HepG2 (cell line): ENCODE results near the gene NID1. TPM values are rescaled to one million over a fixed set of nuclear protein-coding genes. Genes with fewer than 3 reads are reported as not detected.

ENCODE experiments used
- AGO1 ChIP-seq: fragments of 200-400 bp; formaldehyde crosslinking; IDR thresholded peaks from 2 replicates; pipeline ENCODE4 v1.6.1; 2017; ENCODE audit warnings: mild to moderate bottlenecking, low read depth, low read length, moderate library complexity; ENCODE audit not compliant: poor library complexity, severe bottlenecking
- ETV6 ChIP-seq: sonication (generic); formaldehyde crosslinking; conservative IDR thresholded peaks from 2 replicates; pipeline ENCODE4 v1.4.0; 2020; ENCODE audit warnings: missing genetic modification reagents
- MAFF ChIP-seq: IDR thresholded peaks from 2 replicates; pipeline ENCODE4 v1.6.1; 2011; ENCODE audit warnings: low read depth, low read length, improper control_type of control experiment
- MIER2 ChIP-seq: IDR thresholded peaks from 2 replicates; pipeline ENCODE4 v1.6.1; 2016; ENCODE audit warnings: missing biosample characterization, missing genetic modification reagents
- NCOA2 ChIP-seq: sonication (generic); formaldehyde crosslinking; IDR thresholded peaks from 2 replicates; pipeline ENCODE4 v1.8.0; 2022; ENCODE audit warnings: inconsistent platforms
- NCOA5 ChIP-seq: sonication (generic); formaldehyde crosslinking; IDR thresholded peaks from 2 replicates; pipeline ENCODE4 v1.4.0; 2020; ENCODE audit warnings: missing genetic modification reagents
- ONECUT2 ChIP-seq: sonication (generic); formaldehyde crosslinking; IDR thresholded peaks from 2 replicates; pipeline ENCODE4 v1.4.0; 2020; ENCODE audit warnings: missing genetic modification reagents
- RELA ChIP-seq: sonication (generic); formaldehyde crosslinking; IDR thresholded peaks from 2 replicates; pipeline ENCODE4 v1.4.0; 2020; ENCODE audit warnings: missing genetic modification reagents
- STAT5B ChIP-seq: sonication (generic); formaldehyde crosslinking; IDR thresholded peaks from 2 replicates; pipeline ENCODE4 v1.4.0; 2020; ENCODE audit warnings: missing genetic modification reagents
- ZNF496 ChIP-seq: sonication (generic); formaldehyde crosslinking; IDR thresholded peaks from 2 replicates; pipeline ENCODE4 v1.8.1; 2023; ENCODE audit warnings: mild to moderate bottlenecking, moderate library complexity, missing genetic modification reagents; ENCODE audit not compliant: insufficient replicate concordance
- ZNF567 ChIP-seq: sonication (generic); formaldehyde crosslinking; IDR thresholded peaks from 2 replicates; pipeline ENCODE4 v1.8.1; 2023; ENCODE audit warnings: mild to moderate bottlenecking, missing genetic modification reagents, borderline replicate concordance
- ZNF713 ChIP-seq: sonication (generic); formaldehyde crosslinking; IDR thresholded peaks from 2 replicates; pipeline ENCODE4 v1.4.0; 2020; ENCODE audit warnings: mild to moderate bottlenecking, missing genetic modification reagents
- ZSCAN9 ChIP-seq: IDR thresholded peaks from 2 replicates; pipeline ENCODE4 v1.6.1; 2016; ENCODE audit warnings: borderline replicate concordance
- polyA plus RNA-seq, 8 experiments: library from polyadenylated mRNA; depleted of rRNA in 3 of 8; stranded (reverse) in 7 of 8; unstranded in 1 of 8; fragments of >200 nt; fragmentation: Illumina TruSeq in 4 of 8; extraction: Trizol in 4 of 8; gene quantifications; 2 replicates each; pipeline versions ENCODE4 v1.2.1 to v1.2.3, GENCODE V29; 2011 to 2016; ENCODE audit warnings: low read depth in 4 of 8, missing spikeins in 1 of 8, mixed read lengths in 1 of 8; ENCODE audit not compliant: insufficient read depth in 1 of 8
- total RNA-seq, 5 experiments: library from RNA; depleted of rRNA; stranded (reverse); fragments of >200 nt; fragmentation: Illumina TruSeq; extraction: Trizol; gene quantifications; 2 replicates each; pipeline ENCODE4 v1.2.3, GENCODE V29; 2016; ENCODE audit warnings: low read depth in 1 of 5
- TF ChIP-seq, protein P1 (sequence below), 2 experiments: sonication (generic) in 1 of 2; formaldehyde crosslinking in 1 of 2; IDR thresholded peaks; 2 replicates each; pipeline versions ENCODE4 v1.4.0 to v1.6.1; 2016 to 2020; ENCODE audit warnings: borderline replicate concordance in 1 of 2, low read depth in 1 of 2, mild to moderate bottlenecking in 1 of 2, missing genetic modification reagents in 1 of 2
- TF ChIP-seq, protein P2 (sequence below): sonication (generic); formaldehyde crosslinking; IDR thresholded peaks from 2 replicates; pipeline ENCODE4 v1.4.0; 2020; ENCODE audit warnings: missing genetic modification reagents, borderline replicate concordance
- TF ChIP-seq, protein P3 (sequence below): sonication (generic); formaldehyde crosslinking; IDR thresholded peaks from 2 replicates; pipeline ENCODE4 v1.4.0; 2020; ENCODE audit warnings: missing genetic modification reagents, mild to moderate bottlenecking, borderline replicate concordance
- TF ChIP-seq, protein P4 (sequence below): IDR thresholded peaks from 2 replicates; pipeline ENCODE4 v1.6.1; 2016; ENCODE audit warnings: missing compliant biosample characterization, missing genetic modification reagents, borderline replicate concordance

Gene NID1
- total and polyA plus RNA-seq, 2 of the 13 experiments (the other 11 are each of a cell fraction or from before 2014, with no cell fraction given) = 50.2 to 56.1 TPM

DNA sequence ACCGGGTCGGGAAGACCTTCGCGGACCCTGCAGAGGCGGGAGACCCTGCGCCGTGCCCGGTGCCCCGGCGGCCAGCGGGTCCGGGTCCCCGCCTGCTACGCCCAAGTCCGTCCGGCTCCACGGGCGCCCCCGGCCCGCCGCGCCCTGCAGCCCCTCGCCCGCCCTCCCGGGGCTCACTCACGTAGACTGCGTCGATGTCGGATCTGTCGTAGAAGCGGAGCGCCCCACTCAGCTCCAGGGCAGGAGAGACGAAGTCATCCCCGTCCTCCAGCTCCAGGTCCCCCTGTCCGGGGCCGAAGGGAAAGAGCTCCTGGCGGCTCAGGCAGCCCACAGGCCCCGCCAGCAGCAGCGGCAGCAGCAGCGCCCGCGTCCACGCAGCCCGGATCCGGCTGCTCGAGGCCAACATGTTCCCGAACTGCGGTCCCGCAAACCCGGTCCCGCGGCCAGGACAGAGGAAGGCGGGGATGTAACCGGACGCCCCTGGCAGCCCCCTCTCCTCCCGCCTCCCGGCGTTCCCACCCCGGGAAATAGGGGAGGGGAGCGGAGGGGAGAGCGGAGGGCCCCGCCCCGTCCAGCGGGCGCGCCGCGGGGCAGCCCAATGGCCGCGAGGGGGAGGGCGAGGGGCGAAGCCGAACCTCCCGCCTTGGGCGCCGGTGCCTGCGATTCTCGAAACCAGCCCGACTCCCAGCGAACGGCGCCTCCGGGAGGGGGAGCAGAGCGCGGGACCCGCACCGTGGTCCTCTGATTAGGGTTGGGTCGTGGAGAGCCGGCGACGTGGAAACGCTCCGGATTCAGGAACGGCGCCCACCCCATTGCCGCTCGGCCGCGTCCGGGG lies at the start of gene NID1 (continued):
- TF ChIP-seq ETV6 (CRISPR knock-in tag) (peak; percentile 26; the same call in 1 of the 2 replicates), ZNF496 (no peak), ZSCAN9 (CRISPR knock-in tag) (0 out of 2 replicates have a peak, but pooled peaks have one; percentile 43), RELA (CRISPR knock-in tag) (no peak), ZNF567 (no peak), NCOA2 (CRISPR knock-in tag) (no peak), MIER2 (CRISPR knock-in tag) (no peak), STAT5B (CRISPR knock-in tag) (no peak), ONECUT2 (CRISPR knock-in tag) (no peak), AGO1 (no peak), MAFF (no peak), NCOA5 (CRISPR knock-in tag) (no peak), ZNF713 (no peak)
- TF ChIP-seq, protein P1, sequence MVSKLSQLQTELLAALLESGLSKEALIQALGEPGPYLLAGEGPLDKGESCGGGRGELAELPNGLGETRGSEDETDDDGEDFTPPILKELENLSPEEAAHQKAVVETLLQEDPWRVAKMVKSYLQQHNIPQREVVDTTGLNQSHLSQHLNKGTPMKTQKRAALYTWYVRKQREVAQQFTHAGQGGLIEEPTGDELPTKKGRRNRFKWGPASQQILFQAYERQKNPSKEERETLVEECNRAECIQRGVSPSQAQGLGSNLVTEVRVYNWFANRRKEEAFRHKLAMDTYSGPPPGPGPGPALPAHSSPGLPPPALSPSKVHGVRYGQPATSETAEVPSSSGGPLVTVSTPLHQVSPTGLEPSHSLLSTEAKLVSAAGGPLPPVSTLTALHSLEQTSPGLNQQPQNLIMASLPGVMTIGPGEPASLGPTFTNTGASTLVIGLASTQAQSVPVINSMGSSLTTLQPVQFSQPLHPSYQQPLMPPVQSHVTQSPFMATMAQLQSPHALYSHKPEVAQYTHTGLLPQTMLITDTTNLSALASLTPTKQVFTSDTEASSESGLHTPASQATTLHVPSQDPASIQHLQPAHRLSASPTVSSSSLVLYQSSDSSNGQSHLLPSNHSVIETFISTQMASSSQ (IDR thresholded peaks at IDR 0.05; ENCODE audit: low read depth) = no peak
- TF ChIP-seq, protein P1 (CRISPR knock-in tag; IDR thresholded peaks at IDR 0.05; ENCODE audit: borderline replicate concordance) = no peak
- TF ChIP-seq, protein P2, sequence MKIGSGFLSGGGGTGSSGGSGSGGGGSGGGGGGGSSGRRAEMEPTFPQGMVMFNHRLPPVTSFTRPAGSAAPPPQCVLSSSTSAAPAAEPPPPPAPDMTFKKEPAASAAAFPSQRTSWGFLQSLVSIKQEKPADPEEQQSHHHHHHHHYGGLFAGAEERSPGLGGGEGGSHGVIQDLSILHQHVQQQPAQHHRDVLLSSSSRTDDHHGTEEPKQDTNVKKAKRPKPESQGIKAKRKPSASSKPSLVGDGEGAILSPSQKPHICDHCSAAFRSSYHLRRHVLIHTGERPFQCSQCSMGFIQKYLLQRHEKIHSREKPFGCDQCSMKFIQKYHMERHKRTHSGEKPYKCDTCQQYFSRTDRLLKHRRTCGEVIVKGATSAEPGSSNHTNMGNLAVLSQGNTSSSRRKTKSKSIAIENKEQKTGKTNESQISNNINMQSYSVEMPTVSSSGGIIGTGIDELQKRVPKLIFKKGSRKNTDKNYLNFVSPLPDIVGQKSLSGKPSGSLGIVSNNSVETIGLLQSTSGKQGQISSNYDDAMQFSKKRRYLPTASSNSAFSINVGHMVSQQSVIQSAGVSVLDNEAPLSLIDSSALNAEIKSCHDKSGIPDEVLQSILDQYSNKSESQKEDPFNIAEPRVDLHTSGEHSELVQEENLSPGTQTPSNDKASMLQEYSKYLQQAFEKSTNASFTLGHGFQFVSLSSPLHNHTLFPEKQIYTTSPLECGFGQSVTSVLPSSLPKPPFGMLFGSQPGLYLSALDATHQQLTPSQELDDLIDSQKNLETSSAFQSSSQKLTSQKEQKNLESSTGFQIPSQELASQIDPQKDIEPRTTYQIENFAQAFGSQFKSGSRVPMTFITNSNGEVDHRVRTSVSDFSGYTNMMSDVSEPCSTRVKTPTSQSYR (CRISPR knock-in tag) = peak; percentile 41
- TF ChIP-seq, protein P3, sequence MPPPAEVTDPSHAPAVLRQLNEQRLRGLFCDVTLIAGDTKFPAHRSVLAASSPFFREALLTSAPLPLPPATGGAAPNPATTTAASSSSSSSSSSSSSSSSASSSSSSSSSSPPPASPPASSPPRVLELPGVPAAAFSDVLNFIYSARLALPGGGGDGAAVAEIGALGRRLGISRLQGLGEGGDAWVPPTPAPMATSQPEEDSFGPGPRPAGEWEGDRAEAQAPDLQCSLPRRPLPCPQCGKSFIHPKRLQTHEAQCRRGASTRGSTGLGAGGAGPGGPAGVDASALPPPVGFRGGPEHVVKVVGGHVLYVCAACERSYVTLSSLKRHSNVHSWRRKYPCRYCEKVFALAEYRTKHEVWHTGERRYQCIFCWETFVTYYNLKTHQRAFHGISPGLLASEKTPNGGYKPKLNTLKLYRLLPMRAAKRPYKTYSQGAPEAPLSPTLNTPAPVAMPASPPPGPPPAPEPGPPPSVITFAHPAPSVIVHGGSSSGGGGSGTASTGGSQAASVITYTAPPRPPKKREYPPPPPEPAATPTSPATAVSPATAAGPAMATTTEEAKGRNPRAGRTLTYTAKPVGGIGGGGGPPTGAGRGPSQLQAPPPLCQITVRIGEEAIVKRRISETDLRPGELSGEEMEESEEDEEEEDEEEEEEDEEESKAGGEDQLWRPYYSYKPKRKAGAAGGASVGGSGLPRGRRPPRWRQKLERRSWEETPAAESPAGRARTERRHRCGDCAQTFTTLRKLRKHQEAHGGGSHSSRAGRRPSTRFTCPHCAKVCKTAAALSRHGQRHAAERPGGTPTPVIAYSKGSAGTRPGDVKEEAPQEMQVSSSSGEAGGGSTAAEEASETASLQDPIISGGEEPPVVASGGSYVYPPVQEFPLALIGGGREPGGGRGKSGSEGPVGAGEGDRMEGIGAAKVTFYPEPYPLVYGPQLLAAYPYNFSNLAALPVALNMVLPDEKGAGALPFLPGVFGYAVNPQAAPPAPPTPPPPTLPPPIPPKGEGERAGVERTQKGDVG = no peak; the same call in 1 of the 2 replicates
- TF ChIP-seq, protein P4, sequence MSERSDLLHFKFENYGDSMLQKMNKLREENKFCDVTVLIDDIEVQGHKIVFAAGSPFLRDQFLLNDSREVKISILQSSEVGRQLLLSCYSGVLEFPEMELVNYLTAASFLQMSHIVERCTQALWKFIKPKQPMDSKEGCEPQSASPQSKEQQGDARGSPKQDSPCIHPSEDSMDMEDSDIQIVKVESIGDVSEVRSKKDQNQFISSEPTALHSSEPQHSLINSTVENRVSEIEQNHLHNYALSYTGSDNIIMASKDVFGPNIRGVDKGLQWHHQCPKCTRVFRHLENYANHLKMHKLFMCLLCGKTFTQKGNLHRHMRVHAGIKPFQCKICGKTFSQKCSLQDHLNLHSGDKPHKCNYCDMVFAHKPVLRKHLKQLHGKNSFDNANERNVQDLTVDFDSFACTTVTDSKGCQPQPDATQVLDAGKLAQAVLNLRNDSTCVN (CRISPR knock-in tag) = no peak
